ENCODE data around the gene LTBR. TPM values are rescaled to one million over a fixed set of nuclear protein-coding genes. Genes with fewer than 3 reads are reported as not detected.
"Not testable (repeated sequence)": the region's sequence is repeated elsewhere in the genome, so short reads cannot be mapped to it uniquely, and the experiment has no call there.

LTBR gene
- total and polyA plus RNA-seq, 4 donors: 6.8 to 43.5 (median 21.1) TPM

- no peaks in the 10 kb centered on the region for H3K27me3 ChIP-seq (ENCODE audit: control insufficient read depth, insufficient read depth, low read length)
- no peak overlapping the region for H3K4me3 ChIP-seq (ENCODE audit: low read depth, low read length)
- WGBS (ENCODE audit: insufficient coverage): 54% methylated on average over 2 of the region's 3 CpGs
- no peak overlapping the region for H3K27ac ChIP-seq (ENCODE audit: low read depth, low read length)
- H3K4me1 ChIP-seq (ENCODE audit: control insufficient read depth, insufficient read depth, low read length): peaks cover 74% of the 10 kb centered on the region
- peaks cover 3% of the 10 kb centered on the region for H3K36me3 ChIP-seq (ENCODE audit: control insufficient read depth, insufficient read depth, low read length)
- H3K9me3 ChIP-seq (ENCODE audit: control insufficient read depth, insufficient read depth, low read length): no peaks in the 10 kb centered on the region
- DNase-seq (ENCODE audit: low read depth in 4 of 6, low spot score in 6 of 6): no peak
These were observed 45.0 kb upstream of the LTBR start for GRCh38 chr12:6338955-6339354.

DNA sequence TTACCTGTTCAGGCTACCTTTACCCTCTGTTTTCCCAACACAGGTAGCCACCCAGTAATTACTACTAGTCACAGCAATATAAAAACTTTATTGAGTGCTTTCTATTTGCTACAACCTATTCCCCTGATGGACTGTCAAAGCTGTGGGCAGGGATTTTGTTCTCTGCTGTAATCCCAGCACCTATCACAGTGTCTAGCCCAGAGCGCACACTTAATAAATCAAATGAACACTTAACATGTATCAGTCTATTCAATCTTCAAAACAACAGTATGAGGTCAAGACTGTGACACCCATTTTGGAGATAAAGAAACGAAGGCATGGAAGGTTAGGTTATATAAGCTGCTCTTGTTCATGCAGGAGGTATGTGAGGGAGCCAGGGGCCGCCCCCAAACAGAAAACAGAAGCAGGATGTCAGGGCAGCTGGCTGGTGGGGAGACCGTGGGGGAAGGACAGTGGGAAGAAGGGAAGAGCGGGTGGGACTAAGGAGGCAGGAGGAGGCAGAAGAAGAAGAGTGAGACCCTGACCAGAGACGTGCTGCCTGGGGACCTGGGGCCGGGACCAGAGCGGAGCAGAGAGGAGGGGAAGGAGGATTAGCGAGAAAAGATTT is 43.8 kb upstream of the LTBR start:
- peaks cover 3% of the 10 kb centered on the region for H3K36me3 ChIP-seq (ENCODE audit: control insufficient read depth, insufficient read depth, low read length)
- no peaks in the 10 kb centered on the region for H3K9me3 ChIP-seq (ENCODE audit: control insufficient read depth, insufficient read depth, low read length)
- peak overlapping the region; percentile 96 for H3K27ac ChIP-seq (ENCODE audit: low read depth, low read length)
- DNase-seq (ENCODE audit: low read depth in 4 of 6, low spot score in 6 of 6): peak in 1 of 6 donors; percentile 14
- peak overlapping the region; percentile 90 for H3K4me3 ChIP-seq (ENCODE audit: low read depth, low read length)
- no peaks in the 10 kb centered on the region for H3K27me3 ChIP-seq (ENCODE audit: control insufficient read depth, insufficient read depth, low read length)
- H3K4me1 ChIP-seq (ENCODE audit: control insufficient read depth, insufficient read depth, low read length): peaks cover 65% of the 10 kb centered on the region
- 29% methylated on average over 8 of the region's 9 CpGs for WGBS (ENCODE audit: insufficient coverage)

DNA sequence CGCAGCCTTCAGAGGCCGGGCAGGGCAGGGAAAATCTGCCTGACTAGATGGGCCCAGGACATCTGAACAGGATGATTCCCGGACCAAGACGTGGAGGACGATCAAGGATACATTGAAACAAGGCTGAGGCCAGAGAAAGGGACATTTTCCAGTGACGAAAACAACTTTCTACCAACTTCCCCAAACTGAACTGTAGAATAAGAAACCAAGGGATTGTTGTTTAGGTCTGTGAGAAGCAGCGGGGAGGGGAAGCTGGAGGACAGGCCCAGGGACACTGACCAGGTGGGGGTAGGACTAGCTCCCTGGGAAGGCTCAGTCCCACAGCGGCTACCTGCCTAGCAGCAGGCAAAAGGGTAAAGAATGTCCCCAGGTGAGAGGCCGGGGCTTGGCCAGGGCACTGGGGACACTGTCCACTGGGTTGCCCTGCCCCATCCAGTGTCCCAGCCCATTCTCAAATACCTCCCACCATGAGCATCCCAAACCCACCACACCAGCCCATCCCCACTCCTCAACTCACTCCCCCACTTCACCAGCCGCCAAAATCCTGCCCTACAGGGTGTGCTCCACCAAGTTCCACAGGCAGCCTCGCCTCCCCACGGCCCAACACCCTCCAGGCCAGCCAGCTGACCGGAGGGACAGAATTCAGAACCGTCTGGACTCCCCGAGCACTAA is 43.1 kb upstream of the LTBR start:
- no peaks in the 10 kb centered on the region for H3K27me3 ChIP-seq (ENCODE audit: control insufficient read depth, insufficient read depth, low read length)
- no peak for DNase-seq (ENCODE audit: low read depth in 4 of 6, low spot score in 6 of 6)
- no peaks in the 10 kb centered on the region for H3K9me3 ChIP-seq (ENCODE audit: control insufficient read depth, insufficient read depth, low read length)
- H3K36me3 ChIP-seq (ENCODE audit: control insufficient read depth, insufficient read depth, low read length): peaks cover 3% of the 10 kb centered on the region
- 24% methylated on average over 9 of the region's 15 CpGs for WGBS (ENCODE audit: insufficient coverage)
- H3K4me1 ChIP-seq (ENCODE audit: control insufficient read depth, insufficient read depth, low read length): peaks cover 58% of the 10 kb centered on the region
- H3K27ac ChIP-seq (ENCODE audit: low read depth, low read length): peak overlapping the region; percentile 96
- peak overlapping the region; percentile 90 for H3K4me3 ChIP-seq (ENCODE audit: low read depth, low read length)

GRCh38 chr12:6341417-6342139 is 42.4 kb upstream of the LTBR start, which contains the start of gene TNFRSF1A:
TNFRSF1A (minus strand) TSS chr12:6342076; CDS start chr12:6341814, 262 bp downstream.
- whole genome bisulfite sequencing (ENCODE audit: insufficient coverage): 11% methylated on average over 21 of the region's 21 CpGs
- Histone ChIP-seq H3K27ac (ENCODE audit: low read depth, low read length) (peak within 1 kb of the TSS; percentile 96), H3K27me3 (ENCODE audit: control insufficient read depth, insufficient read depth, low read length) (no peaks in the 10 kb centered on the region), H3K4me3 (ENCODE audit: low read depth, low read length) (peak within 1 kb of the TSS; percentile 90), H3K9me3 (ENCODE audit: control insufficient read depth, insufficient read depth, low read length) (no peaks in the 10 kb centered on the region), H3K4me1 (ENCODE audit: control insufficient read depth, insufficient read depth, low read length) (peaks cover 51% of the 10 kb centered on the region), H3K36me3 (ENCODE audit: control insufficient read depth, insufficient read depth, low read length) (peaks cover 3% of the 10 kb centered on the region)
- DNase-seq (ENCODE audit: low read depth in 4 of 6, low spot score in 6 of 6): peak in 2 of 6 donors; percentile 50 to 80

DNA sequence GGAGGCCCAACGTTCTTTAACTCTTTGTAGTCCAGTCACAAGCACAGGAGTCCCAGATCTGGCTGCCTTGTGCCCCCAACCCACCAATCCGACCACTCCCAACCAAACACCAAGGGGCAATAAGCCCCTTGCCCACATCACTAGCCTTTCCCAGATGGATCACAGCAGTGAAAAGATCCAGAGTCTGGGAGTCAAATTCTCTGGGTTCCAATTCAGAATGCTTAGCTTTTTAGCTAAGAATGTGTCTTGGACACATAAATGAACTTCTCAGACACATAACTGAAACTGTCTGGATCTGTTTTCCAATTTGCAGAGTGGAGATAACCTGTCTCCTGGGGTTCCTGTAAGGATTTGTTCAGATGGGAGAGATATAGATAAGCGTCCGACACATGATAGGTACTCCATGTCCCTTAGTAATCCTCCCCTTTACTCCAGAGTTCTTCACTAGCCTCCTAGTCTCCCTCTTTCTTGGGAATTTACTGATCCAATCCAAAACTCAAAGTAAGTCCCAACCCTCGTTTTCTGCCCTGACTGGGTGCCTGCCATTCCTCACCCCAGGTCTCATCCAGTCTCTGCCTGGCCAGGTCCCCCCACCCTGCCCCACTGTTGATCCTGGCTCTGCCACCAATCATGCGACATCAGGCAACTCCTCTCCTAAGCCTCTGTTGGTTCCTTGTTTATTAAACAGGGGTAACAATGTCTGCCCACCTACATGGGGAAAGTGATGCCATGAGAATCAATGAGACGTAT is 41.6 kb upstream of the LTBR start:
- no peak for DNase-seq (ENCODE audit: low read depth in 4 of 6, low spot score in 6 of 6)
- Histone ChIP-seq H3K4me1 (ENCODE audit: control insufficient read depth, insufficient read depth, low read length) (peaks cover 47% of the 10 kb centered on the region), H3K4me3 (ENCODE audit: low read depth, low read length) (peak overlapping the region; percentile 90)

DNA sequence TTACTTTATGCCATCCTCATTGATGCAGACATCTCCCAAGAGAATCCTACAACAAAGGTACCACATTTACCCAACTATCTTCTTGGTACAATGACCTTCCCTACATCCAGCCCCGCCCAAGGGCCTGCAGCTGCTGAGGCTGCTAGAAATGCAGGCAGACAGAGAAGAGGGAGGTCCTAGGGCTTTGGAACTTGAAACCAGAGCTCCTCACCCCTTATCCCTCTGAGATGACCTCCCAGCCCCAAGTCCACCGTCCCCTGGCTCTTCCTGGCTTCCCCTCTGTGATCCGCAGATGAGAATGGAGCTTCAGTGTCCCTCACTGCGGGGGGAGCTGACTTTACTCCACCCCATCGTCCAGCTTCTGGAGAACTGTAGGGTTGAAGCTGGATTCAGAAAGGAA is 40.4 kb upstream of the LTBR start:
- Histone ChIP-seq H3K27ac (ENCODE audit: low read depth, low read length) (no peak overlapping the region), H3K27me3 (ENCODE audit: control insufficient read depth, insufficient read depth, low read length) (no peaks in the 10 kb centered on the region), H3K9me3 (ENCODE audit: control insufficient read depth, insufficient read depth, low read length) (no peaks in the 10 kb centered on the region), H3K36me3 (ENCODE audit: control insufficient read depth, insufficient read depth, low read length) (peaks cover 3% of the 10 kb centered on the region), H3K4me1 (ENCODE audit: control insufficient read depth, insufficient read depth, low read length) (peaks cover 47% of the 10 kb centered on the region), H3K4me3 (ENCODE audit: low read depth, low read length) (no peak overlapping the region)
- no peak for DNase-seq (ENCODE audit: low read depth in 4 of 6, low spot score in 6 of 6)
- 20% methylated on average over 1 of the region's 5 CpGs for WGBS (ENCODE audit: insufficient coverage)

More for the DNA sequence above, 41.6 kb upstream of the LTBR start:
- Histone ChIP-seq H3K36me3 (ENCODE audit: control insufficient read depth, insufficient read depth, low read length) (peaks cover 3% of the 10 kb centered on the region), H3K9me3 (ENCODE audit: control insufficient read depth, insufficient read depth, low read length) (no peaks in the 10 kb centered on the region), H3K27ac (ENCODE audit: low read depth, low read length) (peak overlapping the region; percentile 96), H3K27me3 (ENCODE audit: control insufficient read depth, insufficient read depth, low read length) (no peaks in the 10 kb centered on the region)
- WGBS (ENCODE audit: insufficient coverage): 43% methylated on average over 3 of the region's 7 CpGs

DNA sequence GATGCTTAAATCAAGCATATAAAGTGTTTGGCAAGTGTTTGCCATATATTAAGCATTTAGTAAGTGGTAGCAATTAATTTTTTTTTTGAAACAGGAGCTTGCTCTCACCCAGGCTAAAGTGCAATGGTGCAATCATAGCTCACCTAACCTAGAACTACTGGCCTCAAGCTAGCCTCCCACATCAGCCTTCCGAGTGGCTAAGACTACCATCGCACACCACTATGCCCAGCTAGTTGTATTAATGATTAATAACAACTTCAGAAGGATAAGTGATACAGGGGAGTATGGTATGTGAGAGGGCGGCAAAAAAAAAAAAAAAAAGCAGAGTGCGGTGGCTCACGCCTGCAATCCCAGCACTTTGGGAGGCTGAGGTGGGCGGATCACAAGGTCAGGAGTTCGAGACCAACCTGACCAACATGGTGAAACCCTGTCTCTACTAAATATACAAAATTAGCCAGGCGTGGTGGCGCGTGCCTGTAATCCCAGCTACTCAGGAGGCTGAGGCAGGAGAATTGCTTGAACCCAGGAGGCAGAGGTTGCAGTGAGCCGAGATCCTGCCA is 39.8 kb upstream of the LTBR start:
- peaks cover 44% of the 10 kb centered on the region for H3K4me1 ChIP-seq (ENCODE audit: control insufficient read depth, insufficient read depth, low read length)
- DNase-seq (ENCODE audit: low read depth in 4 of 6, low spot score in 6 of 6); H3K27ac ChIP-seq (ENCODE audit: low read depth, low read length); H3K9me3 ChIP-seq (ENCODE audit: control insufficient read depth, insufficient read depth, low read length); H3K27me3 ChIP-seq (ENCODE audit: control insufficient read depth, insufficient read depth, low read length); H3K4me3 ChIP-seq (ENCODE audit: low read depth, low read length); H3K36me3 ChIP-seq (ENCODE audit: control insufficient read depth, insufficient read depth, low read length): not testable (repeated sequence)
- 100% methylated on average over 4 of the region's 11 CpGs for WGBS (ENCODE audit: insufficient coverage)

GRCh38 chr12:6345319-6346091 is 38.5 kb upstream of the LTBR start:
- Histone ChIP-seq H3K36me3 (ENCODE audit: control insufficient read depth, insufficient read depth, low read length) (peaks cover 3% of the 10 kb centered on the region), H3K9me3 (ENCODE audit: control insufficient read depth, insufficient read depth, low read length) (no peaks in the 10 kb centered on the region), H3K27ac (ENCODE audit: low read depth, low read length) (no peak overlapping the region), H3K27me3 (ENCODE audit: control insufficient read depth, insufficient read depth, low read length) (no peaks in the 10 kb centered on the region), H3K4me3 (ENCODE audit: low read depth, low read length) (no peak overlapping the region), H3K4me1 (ENCODE audit: control insufficient read depth, insufficient read depth, low read length) (peaks cover 36% of the 10 kb centered on the region)
- DNase-seq (ENCODE audit: low read depth in 4 of 6, low spot score in 6 of 6): no peak
- WGBS (ENCODE audit: insufficient coverage): 71% methylated on average over 4 of the region's 10 CpGs

Data from spinal cord (tissue), 10 donors.